Occipital lobe (tissue), 2 donors: ENCODE data around the gene TRABD2B. TPM values are rescaled to one million over a fixed set of nuclear protein-coding genes. Genes with fewer than 3 reads are reported as not detected.
A peak's percentile ranks its signal among the peaks of the same experiment; 100 is the strongest.

Experiments used
- DNase-seq: peaks from one replicate; lab custom pipeline; 2025; lab: John Stamatoyannopoulos, UW
- total RNA-seq: library from RNA; depleted of rRNA; stranded (reverse); fragments of >200 nt; gene quantifications from one replicate; pipeline ENCODE4 v1.2.3, GENCODE V29; 2014

TRABD2B gene
- total RNA-seq, result under 0.01 TPM

DNA sequence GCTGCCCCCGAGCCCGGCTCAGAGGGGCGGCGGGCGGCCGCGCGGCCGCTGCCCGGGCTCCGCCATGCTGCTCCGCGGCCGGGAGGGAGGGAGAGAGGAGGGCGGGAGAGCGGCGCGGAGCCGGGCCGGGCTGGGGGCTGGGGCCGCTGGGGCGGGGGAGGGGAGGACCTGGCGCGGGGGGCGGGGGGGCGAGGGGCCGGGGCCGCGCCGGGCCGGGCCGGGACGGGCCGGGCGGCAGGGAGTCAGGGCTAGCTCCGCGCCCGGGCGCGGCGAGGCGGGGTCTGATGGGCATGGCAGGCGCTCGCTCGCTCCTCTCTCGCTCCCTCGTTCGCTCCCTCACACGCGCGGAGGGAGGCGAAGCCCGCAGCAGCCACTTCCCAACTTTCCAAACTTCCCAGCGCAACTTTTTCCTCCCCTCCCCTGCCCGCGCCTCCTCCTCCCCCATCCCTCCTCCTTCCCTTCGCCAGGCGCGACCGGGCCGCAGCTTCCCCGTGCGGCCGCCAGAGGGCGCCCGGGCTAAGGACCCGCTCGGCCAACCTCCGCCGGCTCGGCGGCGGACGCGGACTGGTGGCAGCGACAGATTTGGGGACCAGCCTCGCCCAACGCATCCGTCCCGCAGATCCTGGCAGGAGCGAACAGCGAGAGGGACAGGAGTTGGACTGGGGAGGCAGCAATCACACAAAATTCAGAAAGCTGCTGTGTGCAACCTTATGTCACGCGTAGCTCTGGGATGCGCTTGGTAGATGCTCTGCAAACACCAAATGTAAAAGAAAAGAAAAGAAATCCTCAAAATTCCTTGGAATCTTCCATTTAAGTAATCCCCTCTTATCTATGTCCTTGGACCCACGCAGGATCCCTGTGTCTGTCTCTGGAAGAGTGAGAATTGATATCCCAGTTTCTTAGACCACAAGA lies at the start of gene TRABD2B:
TSS of gene TRABD2B (minus strand) at position 97 of the 912 bp plus-strand sequence.
- peak; percentile 74 for DNase-seq

DNA sequence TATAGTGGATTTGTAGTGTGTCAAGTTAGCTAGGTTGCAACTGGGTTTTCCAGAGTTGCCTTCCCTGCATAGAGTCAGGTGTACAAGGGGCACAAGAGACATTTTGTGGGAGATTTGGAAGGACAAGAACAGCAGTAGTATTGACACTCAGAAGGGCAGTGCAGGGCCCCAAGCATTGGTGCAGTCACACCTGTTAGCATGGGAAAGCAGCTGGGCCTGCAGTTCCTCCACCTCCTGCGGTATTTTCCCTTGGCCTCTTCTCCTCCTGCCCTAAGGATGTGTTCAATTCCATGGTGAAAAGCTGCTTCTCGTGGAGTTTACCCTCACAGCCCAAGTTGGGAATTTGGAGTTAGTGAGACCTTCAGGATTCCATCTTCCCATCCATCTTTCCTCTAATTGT lies 47.1 kb upstream of the TRABD2B start:
- DNase-seq, result no peak

DNA sequence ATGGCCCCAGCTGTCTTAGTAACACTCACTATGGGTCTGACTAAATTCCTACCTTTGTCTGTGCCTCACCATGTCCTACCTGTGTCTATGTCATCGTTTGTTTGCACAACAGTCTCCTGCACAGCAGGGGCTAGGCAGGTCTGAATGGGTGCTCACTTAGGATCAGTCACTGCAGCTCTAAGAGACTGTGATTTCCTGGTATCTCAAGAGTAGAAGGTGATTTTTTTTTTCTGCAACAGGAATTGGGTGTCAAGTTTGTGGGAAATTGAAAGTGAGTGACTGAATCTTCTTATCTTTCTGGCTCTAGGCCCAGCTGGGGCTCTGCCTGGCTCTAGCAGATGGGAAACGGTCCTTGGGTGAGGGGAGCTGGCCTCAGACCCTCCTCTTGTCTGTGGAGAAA lies 46.4 kb upstream of the TRABD2B start:
- DNase-seq, result no peak

DNA sequence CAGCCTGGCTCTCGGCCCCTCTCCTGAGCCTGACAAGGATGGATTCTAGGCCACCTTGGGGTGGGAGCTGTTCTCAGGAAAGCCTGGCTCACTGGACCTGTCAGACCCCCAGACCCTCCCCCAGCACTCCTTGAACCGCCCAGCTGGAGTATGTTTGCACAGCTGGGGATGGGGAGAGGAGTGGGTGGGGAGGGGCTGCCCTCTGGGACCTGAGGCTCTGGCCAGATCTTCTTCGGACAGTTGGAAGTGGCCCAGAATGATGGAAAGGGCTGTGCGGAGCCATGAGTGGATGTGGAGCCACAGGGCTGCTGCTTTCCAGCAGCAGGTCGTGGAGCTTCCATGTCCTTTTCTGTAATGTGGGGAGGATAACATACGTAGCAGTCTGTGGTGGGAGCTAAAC lies 43.0 kb upstream of the TRABD2B start:
- no peak for DNase-seq

DNA sequence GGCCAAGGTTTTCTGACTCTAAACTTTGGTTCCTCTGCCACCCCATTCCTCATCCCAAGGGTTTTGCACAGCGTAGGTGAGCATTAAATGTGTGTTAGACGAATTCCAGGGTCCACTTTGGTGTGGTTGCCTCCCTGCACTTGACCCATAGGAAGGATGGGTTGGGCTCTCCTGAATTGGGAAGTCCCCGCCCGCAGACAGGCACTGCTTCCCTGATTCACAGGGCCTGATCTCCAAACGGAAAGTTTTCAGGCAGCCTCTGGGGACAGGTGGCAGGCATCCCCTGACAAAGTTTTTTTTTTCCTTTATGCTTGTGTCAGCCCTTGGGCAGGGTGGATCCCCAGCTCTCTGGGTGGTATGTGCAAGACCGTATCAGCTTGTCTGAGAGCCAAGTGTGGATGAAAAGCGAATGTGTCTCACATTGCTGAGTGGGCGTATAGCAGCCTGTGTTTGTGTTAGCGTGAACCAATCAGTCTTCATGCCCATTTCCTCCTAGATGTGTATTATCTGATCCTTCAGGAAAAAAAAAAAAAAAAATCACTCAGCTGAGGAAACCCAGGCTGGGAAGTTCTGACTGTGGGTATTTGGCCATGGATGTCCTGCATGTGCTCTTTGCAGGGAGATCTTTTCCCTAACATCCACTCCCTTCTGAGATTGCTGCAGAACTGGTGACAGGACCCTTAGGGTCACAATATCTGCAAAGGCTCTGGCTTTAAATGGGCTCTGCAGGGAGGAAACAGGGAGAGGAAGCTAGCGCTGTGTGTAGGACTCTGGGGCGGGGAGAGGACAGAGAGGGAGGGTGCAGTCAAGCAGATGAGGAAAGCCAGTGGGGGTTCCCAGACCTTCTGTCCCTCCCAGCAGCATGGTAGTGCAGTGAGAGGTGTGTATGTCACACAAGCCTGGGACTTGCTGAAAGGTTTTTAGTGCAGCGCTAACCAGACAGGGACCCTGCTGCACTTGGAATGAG lies 42.2 kb upstream of the TRABD2B start:
- no peak for DNase-seq

DNA sequence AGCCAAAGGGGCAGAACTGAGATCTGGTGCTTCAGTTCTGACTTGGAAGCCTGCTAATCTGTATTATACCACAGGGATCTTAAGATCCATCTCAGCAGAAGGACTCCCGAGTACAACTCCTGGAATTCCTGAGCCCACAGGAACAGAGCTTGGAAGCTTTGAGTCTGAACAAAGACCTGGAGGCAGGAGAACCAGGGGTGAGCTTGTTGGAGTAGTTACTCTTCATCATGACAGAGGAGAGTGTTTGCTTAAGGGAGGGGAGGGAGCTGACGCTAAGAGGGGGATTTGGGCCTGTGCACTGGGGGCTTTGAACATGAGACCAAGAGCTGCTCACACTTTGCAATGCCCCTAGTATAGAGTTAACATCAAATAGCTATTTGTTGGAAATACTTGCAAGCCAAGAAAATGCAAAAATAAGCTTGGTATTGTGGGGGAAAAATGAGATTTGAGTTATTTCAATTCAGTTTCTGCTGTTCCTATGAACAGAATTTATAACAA lies 41.1 kb upstream of the TRABD2B start:
- DNase-seq, result no peak

DNA sequence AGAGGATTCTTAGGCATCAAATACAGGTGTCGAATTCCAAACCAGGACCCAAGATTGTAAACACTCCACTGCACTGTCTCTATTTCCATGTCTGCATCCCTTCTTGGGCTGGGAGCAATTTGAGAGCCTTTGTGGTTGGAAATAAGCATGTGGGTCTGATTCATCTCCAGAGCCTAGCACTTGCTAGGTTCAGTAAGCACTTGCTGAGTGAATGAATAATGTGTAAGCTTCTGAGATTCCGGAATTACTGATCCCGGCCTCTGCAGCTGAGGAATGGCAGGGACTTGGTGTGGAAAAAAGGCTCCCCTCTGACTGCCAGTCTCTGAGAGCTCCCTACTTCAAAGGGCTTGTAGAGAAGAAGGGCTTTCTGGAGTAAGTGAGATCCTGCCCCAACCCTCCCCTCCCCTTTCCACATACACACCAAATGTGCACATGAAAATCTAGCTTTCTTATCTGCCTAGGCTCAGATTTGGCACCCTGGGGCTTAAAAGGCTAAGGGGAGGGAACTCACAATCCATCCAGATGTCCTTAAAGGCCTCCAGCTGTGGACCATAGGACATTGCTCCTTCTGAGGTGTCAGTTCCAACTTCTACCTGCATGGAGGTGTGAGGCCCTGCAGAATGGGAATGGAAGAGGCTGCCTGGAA lies 39.6 kb upstream of the TRABD2B start:
- DNase-seq, result no peak

DNA sequence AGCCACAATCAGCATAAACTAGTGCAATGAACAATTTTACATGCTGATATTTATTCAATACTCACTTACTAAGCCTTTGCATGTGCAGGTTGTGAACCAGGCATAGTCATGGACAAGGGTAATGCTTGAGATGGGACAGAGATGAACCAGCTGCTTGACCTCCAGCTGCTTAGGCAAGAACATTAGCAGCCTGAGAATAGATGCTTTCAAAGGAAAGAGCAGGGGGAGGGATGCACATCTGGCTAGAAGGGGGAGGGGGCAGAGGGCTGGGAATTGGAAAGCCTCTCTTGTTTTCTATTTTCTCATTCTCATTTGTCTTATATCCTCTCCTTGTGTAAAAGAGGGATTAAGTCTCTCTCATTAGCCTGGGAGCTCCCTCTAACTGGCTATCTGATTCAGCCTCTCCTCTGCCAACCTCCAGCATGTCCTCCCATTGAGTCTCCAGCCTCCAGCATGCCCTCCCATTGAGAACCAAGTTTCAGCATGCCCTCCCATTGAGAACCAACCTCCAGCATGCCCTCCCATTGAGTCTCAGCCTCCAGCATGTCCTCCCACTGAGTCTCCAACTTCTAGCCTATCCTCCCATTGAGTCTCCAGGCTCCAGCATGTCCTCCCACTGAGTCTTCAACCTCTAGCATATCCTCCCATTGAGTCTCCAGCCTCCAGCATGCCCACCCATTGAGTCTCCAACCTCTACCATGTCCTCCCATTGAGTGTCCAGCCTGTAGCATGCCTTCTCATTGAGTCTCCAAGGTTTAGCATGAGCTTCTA lies 38.4 kb upstream of the TRABD2B start:
- DNase-seq, result no peak

DNA sequence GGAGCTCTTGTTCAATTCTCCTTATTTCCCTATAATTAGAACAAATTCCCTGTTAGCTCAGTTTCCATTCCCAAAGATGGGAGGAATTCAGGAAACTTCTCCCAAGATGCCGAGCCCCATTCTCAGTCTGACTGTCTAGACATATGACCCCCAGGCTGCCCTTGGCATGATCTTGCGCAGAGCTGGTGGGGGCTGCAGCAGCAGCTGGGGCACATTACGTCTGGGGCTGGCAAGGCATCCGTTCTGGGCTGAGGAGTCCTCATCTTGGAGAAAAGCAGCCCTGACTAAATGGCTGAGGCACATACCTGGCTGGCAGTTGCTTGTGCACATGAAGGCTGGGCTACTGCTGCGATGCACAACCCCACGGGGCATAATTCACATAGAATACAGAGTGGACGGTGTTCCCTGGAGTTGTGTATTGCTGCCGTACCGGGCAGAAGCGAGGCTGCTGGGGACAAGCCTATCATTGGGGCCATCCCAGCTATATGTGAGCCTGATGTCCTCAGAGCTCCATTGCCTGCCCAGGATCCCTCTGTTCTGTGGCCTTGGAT lies 36.4 kb upstream of the TRABD2B start:
- DNase-seq, result no peak

DNA sequence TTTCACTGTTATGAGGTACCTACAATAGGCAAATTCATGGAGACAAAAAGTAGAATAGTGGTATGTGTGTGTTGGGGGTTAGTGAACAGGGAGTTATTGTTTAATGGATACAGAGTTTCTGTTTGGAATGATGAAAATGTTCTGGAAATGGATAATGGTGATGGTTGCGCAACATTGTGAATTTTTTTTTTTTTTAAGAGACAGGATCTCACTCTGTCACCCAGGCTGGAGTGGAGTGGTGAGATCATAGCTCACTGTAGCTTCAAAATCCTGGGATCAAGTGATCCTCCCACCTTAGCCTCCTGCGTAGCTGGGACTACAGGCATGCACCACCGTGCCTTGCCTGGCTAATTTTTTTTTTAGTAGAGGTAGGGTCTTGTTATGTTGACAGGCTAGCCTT lies 34.5 kb upstream of the TRABD2B start:
- no peak for DNase-seq

DNA sequence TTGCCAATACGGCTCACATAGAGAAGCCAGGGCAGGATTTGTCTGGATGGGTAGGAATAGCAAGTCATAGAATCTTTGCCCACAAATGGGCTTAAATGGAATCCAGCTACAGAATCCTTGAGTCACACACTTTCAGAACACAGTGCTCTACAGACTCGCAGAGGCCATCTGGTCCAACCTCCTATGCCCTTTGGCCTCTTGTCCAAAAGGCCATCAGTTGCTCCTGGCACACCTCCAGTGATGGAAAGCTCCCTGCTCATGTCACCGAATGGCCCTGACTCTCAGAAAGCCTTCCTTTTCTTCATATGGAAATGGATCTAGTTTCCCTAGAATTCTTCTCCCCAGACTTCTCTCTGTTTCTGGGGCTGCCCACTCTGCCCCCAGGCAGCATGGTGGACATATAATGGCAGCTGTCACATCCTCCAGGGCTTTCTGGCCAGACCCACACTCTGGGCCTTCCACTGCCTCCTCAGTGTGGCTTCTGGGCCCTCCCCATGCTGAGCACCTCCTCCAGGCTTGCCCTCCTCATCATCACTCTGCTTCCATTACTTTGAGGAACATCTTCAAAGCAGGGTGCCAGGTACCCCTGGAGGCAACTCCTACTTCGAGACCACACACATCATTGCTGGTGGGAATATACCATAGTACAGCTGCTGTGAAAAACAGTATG lies 33.6 kb upstream of the TRABD2B start:
- DNase-seq, result no peak

DNA sequence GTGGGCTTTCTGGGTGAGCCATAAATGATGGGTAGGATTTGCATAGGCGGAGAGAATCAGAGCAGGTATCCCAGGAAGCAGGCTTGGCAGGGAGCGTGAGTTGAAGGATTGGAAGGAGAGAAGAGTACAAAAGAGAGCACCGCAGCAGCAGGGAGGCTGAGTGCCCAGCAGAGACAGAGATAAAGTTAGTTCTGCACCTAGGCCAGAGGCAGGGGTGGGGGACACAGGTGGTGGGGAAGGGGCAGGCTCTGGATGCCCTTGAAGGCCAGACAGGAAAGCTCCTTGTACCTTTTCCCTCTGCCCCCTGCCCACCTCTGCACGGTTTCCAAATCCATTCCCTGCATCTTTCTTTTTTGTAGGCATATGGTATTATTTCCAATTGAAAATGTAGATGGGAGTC lies 33.0 kb upstream of the TRABD2B start:
- DNase-seq, result no peak

DNA sequence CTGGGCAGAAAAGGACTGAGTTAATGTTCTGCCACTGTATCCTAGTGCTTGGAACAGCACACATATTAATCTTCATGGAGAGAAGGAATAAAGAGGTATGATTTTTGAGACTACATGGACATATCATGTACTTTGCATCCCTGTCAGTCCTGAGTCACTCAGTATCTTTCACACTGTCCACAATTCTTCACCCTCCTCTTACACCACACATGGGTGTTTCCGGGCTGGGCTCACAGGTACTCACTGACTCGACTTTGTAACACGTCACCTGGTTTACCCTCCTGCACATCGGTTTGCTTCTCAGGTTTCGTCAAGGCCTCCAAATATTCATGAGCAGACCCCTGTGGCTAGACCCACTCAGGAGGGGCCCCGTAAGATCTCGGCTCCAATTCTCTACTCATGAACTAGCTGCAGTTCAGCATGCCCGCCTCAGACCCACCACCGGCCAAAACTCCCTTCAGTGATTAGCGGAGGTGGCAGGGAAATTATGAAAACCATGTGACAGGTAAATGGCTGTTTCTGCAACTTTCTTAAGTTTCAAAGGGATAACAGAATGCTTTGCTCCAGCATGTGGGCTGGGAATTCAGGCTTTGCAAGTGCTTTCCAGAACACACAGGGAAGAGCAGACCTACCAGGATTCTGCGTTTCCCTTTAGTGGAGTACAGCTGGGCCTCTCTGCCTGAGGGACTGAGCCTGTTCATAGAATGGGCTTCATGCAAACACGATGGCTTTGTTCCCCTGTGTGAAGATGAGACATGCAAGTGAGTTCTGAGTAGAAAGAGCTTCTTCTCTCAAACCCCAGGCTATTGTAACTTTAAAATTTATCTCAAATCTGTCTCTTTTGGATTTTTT lies 31.3 kb upstream of the TRABD2B start:
- DNase-seq, result no peak

DNA sequence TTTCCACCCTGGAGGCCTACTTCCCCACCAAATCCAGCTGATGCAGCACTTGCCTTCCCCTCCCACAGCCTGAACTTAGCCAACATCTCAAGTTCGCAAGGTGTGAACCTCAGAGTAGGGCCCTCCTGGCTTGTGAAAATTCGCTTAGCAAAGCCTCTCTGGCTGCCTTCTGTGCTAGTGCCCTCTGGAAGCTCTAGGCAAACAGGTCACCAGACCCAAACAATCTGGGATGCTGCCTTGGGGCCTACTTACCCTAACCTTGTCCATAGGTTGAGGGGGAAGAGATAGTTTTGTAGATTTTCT lies 30.3 kb upstream of the TRABD2B start:
- DNase-seq, result no peak

DNA sequence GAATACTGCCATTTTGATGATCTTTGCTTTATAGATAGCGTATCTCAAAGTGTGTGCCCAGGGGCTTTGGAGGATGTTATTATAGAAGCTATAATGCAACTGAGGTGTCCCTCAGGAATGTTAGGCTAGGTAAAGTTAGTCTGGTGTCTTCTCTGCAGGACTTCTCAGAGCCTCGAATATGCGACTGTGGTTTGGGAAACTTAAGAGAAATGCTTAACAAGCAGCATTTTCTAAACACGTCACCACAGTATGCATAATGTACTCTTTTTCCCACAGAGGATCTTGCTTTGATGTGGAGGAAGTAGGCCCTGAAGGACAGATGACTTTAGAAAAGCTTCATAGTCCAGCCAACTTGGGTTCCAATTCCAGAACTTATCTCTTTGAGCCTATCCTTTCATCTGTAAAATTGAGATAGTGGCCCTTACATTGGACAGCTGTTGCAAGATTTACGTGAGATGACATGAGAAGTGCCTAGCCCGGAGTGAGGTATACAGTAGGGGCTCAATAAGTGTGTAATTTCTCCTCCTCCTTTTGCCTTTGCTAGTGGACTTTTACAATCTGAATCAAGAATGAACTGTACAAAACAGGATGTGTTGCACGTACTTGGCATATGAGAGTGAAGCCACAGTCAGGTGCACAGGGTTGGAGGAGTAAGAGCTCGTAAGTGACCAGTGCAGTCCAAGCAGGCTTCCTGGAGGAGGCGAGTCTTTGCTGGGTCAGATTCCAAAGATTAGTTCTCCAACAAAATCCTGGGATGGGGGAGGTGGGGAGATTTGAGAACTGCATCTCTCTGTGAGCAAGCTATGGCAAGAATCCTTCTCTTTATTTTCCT lies 29.7 kb upstream of the TRABD2B start:
- no peak for DNase-seq

DNA sequence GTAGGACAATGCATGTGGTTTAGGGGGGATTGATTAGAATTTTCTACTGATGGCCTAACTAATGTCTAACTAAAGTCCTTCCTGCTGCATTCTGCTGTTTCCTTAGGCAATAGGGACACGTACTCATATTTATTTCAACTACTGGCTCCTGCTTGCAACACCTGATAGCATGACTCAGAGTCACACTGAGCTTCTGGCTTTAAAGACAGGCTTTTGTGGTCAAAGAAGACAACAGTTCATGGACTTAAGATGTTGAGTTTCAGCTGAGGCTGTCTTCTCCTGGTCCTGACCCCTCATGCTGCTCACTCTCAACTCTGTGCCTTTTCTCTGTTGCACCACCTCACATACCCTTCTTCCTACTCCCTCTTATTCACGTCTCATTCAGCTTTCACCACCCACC lies 29.1 kb upstream of the TRABD2B start:
- no peak for DNase-seq

DNA sequence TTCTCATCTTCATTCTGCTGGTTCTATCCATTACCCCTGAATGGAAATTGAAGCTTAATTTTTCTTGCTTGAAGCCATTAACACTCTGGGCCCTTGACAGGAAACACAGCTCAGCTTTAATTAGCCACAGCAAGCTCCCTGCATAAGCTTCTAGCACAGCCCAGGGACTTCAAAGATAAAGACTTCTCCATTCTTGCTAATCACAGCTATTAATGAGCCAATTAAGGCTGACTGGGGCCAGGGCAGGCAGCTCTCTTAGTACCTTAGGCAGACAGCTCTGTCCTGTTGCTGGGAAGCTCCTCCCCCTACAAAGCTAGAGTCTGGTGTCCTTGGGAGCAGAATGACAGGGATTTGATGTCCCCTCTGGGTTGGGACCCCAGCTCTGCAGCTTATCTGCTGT lies 27.9 kb upstream of the TRABD2B start:
- DNase-seq, result no peak

DNA sequence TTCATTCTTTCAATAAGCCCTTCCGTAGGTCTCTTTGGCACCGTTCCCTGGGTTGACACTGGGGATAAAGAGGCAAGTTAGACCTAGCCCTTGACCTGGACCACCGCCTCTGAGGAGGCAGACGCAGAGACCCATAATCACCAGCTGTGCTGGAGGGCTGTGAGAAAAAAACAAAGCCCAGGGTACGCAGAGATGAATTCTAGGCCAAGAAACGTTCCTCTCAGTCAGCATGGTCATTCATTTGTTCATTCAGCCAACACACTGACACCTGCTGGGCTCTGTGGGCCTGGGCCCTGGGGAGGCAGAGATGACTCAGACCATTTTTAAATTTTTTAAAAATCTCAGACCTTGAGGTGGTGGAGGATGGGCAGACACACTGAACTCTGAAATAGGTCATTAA lies 26.3 kb upstream of the TRABD2B start:
- no peak for DNase-seq
